PC-9 (cell line): ENCODE measurements around the gene MGRN1.

ENCODE experiments used
- CTCF ChIP-seq: fragments of 200-600 bp; sonication (generic); conservative IDR thresholded peaks from 2 replicates; pipeline ENCODE4 v1.6.1; 2017; ENCODE audit warnings: mixed run types, antibody characterized with exemption, mild to moderate bottlenecking, moderate library complexity
- EZH2 ChIP-seq: fragments of 200-600 bp; sonication (generic); IDR thresholded peaks from 2 replicates; pipeline ENCODE4 v1.8.0; 2017; ENCODE audit warnings: antibody characterized with exemption, low read depth

- TF ChIP-seq EZH2 (no peak), CTCF (no peak)
These were observed 73.9 kb downstream of the MGRN1 start for GRCh38 chr16:4698321-4699045.
